ENCODE data around the gene ADAMTS14.

Gene ADAMTS14

DNA sequence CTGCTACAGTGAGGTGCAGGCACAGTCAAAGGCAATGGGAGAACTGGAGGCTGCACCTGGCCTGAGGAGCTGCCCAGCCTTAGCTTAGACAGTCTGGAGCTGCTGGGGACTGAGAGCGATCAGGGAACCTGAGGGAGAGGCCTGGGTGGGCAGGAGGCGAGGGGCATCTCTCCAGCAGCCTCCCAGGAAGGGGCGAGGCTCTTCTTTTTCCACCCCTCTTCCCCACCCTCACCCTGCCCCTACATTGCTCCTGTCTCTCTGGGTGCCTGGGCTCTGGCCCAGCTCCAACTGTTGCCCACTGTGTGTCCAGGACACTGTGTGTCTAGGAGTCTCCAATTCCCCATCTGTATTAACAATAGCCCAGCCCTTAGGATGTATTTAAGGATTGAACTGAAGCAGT is 76.0 kb downstream of the ADAMTS14 start:
- H3K9me2 ChIP-seq (replicated peaks; ENCODE audit: control insufficient read depth, low read length) = no peaks in the 10 kb centered on the region
- no peaks in the 10 kb centered on the region for H3K4me1 ChIP-seq (ENCODE audit: control insufficient read depth, low read length)
- no peak overlapping the region for H3K27ac ChIP-seq (ENCODE audit: low read depth, low read length)
- TF ChIP-seq, protein P1, sequence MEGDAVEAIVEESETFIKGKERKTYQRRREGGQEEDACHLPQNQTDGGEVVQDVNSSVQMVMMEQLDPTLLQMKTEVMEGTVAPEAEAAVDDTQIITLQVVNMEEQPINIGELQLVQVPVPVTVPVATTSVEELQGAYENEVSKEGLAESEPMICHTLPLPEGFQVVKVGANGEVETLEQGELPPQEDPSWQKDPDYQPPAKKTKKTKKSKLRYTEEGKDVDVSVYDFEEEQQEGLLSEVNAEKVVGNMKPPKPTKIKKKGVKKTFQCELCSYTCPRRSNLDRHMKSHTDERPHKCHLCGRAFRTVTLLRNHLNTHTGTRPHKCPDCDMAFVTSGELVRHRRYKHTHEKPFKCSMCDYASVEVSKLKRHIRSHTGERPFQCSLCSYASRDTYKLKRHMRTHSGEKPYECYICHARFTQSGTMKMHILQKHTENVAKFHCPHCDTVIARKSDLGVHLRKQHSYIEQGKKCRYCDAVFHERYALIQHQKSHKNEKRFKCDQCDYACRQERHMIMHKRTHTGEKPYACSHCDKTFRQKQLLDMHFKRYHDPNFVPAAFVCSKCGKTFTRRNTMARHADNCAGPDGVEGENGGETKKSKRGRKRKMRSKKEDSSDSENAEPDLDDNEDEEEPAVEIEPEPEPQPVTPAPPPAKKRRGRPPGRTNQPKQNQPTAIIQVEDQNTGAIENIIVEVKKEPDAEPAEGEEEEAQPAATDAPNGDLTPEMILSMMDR (IDR thresholded peaks at IDR 0.05; ENCODE audit: low read depth, low read length, poor library complexity, severe bottlenecking) = no peak
- no peak for TF ChIP-seq EZH2phosphoT487 (IDR thresholded peaks at IDR 0.05; ENCODE audit: borderline replicate concordance, low read length)
- H3K4me2 ChIP-seq (ENCODE audit: low read length) = no peak overlapping the region
- H3K4me3 ChIP-seq (ENCODE audit: low read length) = no peak overlapping the region
- no peaks in the 10 kb centered on the region for H3K9me3 ChIP-seq (ENCODE audit: control insufficient read depth, insufficient read depth, low read length)
- no peaks in the 10 kb centered on the region for H3K79me2 ChIP-seq (ENCODE audit: control insufficient read depth, low read length)
- H3K36me3 ChIP-seq (ENCODE audit: control insufficient read depth, low read length) = no peaks in the 10 kb centered on the region
- H3K27me3 ChIP-seq (ENCODE audit: control insufficient read depth, low read length) = no peaks in the 10 kb centered on the region
- no peaks in the 10 kb centered on the region for H4K20me1 ChIP-seq (ENCODE audit: control insufficient read depth, insufficient read depth, low read depth, low read length)
- no peaks in the 10 kb centered on the region for H3F3A ChIP-seq (ENCODE audit: control insufficient read depth, insufficient read depth)

DNA sequence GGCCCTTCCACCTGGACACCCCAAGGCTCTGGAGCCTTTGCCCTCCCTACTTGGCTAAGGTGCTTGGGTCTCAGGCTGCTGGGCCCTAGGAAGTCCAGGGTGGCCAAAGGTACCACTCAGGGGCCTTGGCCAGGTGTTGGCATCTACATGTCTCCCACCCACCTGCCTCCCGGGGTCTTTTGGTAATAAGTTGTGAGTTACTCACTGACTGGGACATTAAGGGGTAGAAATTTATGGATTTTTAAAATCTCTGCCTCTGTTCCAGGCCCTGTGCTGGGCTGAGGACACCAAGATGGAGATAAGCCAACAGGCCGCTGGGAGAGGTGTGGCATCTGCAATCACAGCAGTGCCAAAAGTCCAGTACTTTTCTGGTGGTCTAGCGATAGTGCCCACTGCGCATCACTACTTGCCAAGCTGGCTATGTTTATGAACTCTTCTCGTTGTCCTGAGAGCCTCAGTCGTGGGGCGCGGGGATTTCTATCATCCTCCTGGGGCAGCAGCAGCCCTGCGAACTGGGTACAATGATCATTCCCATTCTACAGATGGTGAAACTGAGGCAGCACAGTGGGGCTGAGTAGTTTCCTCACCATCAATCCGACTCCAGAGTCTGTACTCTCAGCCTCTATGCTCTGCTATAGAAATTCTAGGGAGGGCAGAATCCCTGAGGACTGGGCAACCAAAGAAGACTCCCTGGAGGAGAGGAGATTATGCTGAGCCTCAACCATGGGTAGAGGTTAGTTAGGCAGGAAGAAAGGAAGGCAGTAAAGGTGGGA is 76.7 kb downstream of the ADAMTS14 start:
- no peaks in the 10 kb centered on the region for H3F3A ChIP-seq (ENCODE audit: control insufficient read depth, insufficient read depth)
- H3K4me1 ChIP-seq (ENCODE audit: control insufficient read depth, low read length) = no peaks in the 10 kb centered on the region
- no peaks in the 10 kb centered on the region for H3K79me2 ChIP-seq (ENCODE audit: control insufficient read depth, low read length)
- no peaks in the 10 kb centered on the region for H3K36me3 ChIP-seq (ENCODE audit: control insufficient read depth, low read length)
- H3K27me3 ChIP-seq (ENCODE audit: control insufficient read depth, low read length) = no peaks in the 10 kb centered on the region
- no peak overlapping the region for H3K27ac ChIP-seq (ENCODE audit: low read depth, low read length)
- no peaks in the 10 kb centered on the region for H3K9me3 ChIP-seq (ENCODE audit: control insufficient read depth, insufficient read depth, low read length)
- no peak overlapping the region for H3K4me3 ChIP-seq (ENCODE audit: low read length)
- TF ChIP-seq EZH2phosphoT487 (IDR thresholded peaks at IDR 0.05; ENCODE audit: borderline replicate concordance, low read length) = no peak
- TF ChIP-seq, protein P1 (IDR thresholded peaks at IDR 0.05; ENCODE audit: low read depth, low read length, poor library complexity, severe bottlenecking) = no peak
- no peaks in the 10 kb centered on the region for H4K20me1 ChIP-seq (ENCODE audit: control insufficient read depth, insufficient read depth, low read depth, low read length)
- no peaks in the 10 kb centered on the region for H3K9me2 ChIP-seq (replicated peaks; ENCODE audit: control insufficient read depth, low read length)
- no peak overlapping the region for H3K4me2 ChIP-seq (ENCODE audit: low read length)

DNA sequence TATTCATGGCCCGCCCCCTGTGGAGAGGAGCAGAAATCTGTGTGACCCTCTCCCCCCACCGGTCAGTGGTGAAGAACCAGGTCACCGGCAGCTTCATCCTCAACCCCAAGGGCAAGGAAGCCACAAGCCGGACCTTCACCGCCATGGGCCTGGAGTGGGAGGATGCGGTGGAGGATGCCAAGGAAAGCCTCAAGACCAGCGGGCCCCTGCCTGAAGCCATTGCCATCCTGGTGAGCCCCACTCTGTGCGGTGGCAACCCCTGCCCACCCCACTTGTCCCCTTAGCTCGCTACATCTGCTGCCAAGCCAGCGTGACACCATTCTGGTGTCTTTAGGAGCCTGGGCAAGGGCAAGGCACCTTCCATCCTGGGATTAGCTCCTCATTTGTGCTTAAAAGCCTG is 77.5 kb downstream of the ADAMTS14 start:
- Histone ChIP-seq H3K4me3 (ENCODE audit: low read length) (no peak overlapping the region), H3K4me2 (ENCODE audit: low read length) (no peak overlapping the region), H3K79me2 (ENCODE audit: control insufficient read depth, low read length) (no peaks in the 10 kb centered on the region), H3K9me2 (replicated peaks; ENCODE audit: control insufficient read depth, low read length) (no peaks in the 10 kb centered on the region), H3F3A (ENCODE audit: control insufficient read depth, insufficient read depth) (no peaks in the 10 kb centered on the region), H3K4me1 (ENCODE audit: control insufficient read depth, low read length) (no peaks in the 10 kb centered on the region), H3K36me3 (ENCODE audit: control insufficient read depth, low read length) (no peaks in the 10 kb centered on the region), H3K9me3 (ENCODE audit: control insufficient read depth, insufficient read depth, low read length) (no peaks in the 10 kb centered on the region), H3K27me3 (ENCODE audit: control insufficient read depth, low read length) (no peaks in the 10 kb centered on the region), H4K20me1 (ENCODE audit: control insufficient read depth, insufficient read depth, low read depth, low read length) (no peaks in the 10 kb centered on the region), H3K27ac (ENCODE audit: low read depth, low read length) (no peak overlapping the region)
- TF ChIP-seq, protein P1 (IDR thresholded peaks at IDR 0.05; ENCODE audit: low read depth, low read length, poor library complexity, severe bottlenecking) = no peak
- TF ChIP-seq EZH2phosphoT487 (IDR thresholded peaks at IDR 0.05; ENCODE audit: borderline replicate concordance, low read length) = no peak

All from DOHH2 (cell line).